GM20431 (cell line): ENCODE data around the gene PTPN4.
"Not testable (repeated sequence)": the region's sequence is repeated elsewhere in the genome, so short reads cannot be mapped to it uniquely, and the experiment has no call there.

Experiments used
- in situ Hi-C: fragments of 300-500 bp; cut with MseI, MboI; formaldehyde crosslinking; loops from one replicate; pipeline ENCODE4 v1.15.0; 2020; ENCODE audit warnings: low sequenced_read_pairs; ENCODE audit not compliant: unreplicated experiment

The PTPN4 gene

GRCh38 chr2:119996896-119997891, 237.5 kb downstream of the PTPN4 start:
- in situ Hi-C loops: not testable (repeated sequence)

GRCh38 chr2:120001471-120001870, 241.7 kb downstream of the PTPN4 start:
- in situ Hi-C loops: no loop called here

DNA sequence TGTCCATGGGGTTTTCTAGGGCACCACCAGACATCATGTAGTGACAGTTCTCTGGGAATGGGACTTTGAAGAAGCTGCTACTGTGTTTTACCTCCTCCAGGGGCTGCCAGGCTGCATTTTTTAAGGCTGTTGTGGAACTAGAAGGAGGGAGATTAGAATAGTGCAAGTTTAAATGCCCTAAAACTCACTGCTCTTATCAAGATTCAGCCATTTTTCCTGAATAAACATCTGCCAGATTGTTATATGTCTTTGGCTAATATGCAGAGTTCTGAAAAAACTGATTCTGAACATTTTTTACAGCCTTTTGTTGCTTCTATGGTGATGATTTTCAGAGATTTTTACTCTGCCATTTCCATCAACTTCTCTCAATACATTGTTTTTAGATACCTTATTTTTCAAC, 244.5 kb downstream of the PTPN4 start:
- in situ Hi-C loops: no loop called here

- in situ Hi-C loops: no loop called here
These were observed 246.3 kb downstream of the PTPN4 start for GRCh38 chr2:120005834-120006521.

- in situ Hi-C loops: no loop called here
These were observed 248.1 kb downstream of the PTPN4 start for GRCh38 chr2:120007851-120008250.

- in situ Hi-C loops: no loop called here
These were observed 252.6 kb downstream of the PTPN4 start for GRCh38 chr2:120012363-120012762.

GRCh38 chr2:120012771-120013596, 253.3 kb downstream of the PTPN4 start, which contains the start of gene EPB41L5:
EPB41L5 (plus strand) TSS chr2:120013077; CDS start chr2:120019085, 6,008 bp downstream.
- in situ Hi-C loops: no loop called here

- in situ Hi-C loops: no loop called here
These were observed 254.0 kb downstream of the PTPN4 start for GRCh38 chr2:120013597-120014223.

GRCh38 chr2:120014226-120014980, 254.7 kb downstream of the PTPN4 start:
- in situ Hi-C loops: no loop called here

- in situ Hi-C loops: no loop called here
These were observed 257.1 kb downstream of the PTPN4 start for GRCh38 chr2:120016800-120017199.

DNA sequence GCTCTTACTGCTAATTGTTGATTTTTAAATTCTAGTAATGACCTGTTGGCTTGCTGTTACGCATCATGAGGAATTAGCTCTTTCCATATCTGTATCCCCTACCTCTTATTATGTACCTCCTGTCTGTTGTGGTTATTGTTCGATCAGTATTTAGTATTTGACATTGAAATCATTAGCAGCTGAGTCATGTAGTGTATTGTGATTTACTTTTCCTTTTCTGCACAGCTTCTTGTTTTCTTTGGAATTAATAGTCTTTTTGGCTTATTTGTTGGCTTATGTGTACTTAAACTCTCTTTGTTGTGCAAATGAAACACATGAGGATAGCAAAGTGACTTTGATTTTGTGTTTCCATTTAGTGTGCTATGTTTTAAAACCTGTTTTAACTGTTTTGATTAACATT, 257.5 kb downstream of the PTPN4 start:
- in situ Hi-C loops: no loop called here

DNA sequence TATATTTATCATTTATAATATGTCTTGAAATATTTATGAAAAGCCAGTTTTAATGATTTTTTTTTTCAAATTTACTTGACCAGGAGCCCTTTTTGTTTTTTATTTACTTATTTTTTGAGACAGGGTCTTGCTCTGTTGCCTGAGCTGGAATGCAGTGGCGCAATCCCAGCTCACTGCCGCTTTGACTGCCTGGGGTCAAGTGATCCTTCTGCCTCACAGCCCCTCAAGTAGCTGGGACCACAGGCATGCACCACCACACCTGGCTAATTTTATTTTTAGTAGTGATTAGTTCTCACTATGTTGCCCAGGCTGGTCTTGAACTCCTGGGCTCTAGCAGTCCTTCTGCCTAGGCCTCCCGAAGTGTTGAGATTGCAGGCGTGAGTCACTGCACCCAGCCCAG, 258.8 kb downstream of the PTPN4 start:
- in situ Hi-C loops: no loop called here

- in situ Hi-C loops: no loop called here
These were observed 260.8 kb downstream of the PTPN4 start for GRCh38 chr2:120020554-120020953.

DNA sequence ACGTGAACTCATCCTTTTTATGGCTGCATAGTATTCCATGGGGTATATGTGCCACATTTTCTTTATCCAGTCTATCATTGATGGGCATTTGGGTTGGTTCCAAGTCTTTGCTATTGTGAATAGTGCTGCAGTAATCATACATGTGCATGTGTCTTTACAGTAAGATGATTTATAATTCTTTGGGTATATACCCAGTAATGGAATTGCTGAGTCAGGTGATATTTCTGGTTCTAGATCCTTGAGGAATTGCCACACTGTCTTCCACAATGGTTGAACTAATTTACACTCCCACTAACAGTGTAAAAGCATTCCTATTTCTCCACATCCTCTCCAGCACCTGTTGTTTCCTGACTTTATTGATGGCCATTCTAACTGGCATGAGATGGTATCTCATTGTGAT, 262.8 kb downstream of the PTPN4 start:
- in situ Hi-C loops: not testable (repeated sequence)

GRCh38 chr2:120026890-120027289, 267.2 kb downstream of the PTPN4 start:
- in situ Hi-C loops: no loop called here

DNA sequence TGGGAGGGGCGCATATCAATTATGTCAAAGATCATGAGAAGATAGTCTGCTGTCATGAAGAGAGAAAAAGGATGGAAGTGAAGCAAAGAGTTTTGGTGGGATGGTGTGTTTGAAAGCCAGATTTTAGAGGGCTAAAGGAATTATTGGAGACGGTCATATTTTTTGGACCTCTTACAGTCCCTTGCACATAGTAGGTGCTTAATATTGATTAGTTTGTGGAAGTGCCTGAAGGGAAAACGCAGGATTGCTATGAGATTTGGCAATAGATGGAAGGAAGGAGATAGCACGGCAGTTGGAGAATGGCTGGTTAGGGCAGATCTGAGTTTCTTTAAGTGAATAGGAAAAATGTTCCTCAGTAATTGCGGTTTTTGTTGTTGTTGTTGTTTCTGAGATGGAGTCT, 269.1 kb downstream of the PTPN4 start:
- in situ Hi-C loops: no loop called here

DNA sequence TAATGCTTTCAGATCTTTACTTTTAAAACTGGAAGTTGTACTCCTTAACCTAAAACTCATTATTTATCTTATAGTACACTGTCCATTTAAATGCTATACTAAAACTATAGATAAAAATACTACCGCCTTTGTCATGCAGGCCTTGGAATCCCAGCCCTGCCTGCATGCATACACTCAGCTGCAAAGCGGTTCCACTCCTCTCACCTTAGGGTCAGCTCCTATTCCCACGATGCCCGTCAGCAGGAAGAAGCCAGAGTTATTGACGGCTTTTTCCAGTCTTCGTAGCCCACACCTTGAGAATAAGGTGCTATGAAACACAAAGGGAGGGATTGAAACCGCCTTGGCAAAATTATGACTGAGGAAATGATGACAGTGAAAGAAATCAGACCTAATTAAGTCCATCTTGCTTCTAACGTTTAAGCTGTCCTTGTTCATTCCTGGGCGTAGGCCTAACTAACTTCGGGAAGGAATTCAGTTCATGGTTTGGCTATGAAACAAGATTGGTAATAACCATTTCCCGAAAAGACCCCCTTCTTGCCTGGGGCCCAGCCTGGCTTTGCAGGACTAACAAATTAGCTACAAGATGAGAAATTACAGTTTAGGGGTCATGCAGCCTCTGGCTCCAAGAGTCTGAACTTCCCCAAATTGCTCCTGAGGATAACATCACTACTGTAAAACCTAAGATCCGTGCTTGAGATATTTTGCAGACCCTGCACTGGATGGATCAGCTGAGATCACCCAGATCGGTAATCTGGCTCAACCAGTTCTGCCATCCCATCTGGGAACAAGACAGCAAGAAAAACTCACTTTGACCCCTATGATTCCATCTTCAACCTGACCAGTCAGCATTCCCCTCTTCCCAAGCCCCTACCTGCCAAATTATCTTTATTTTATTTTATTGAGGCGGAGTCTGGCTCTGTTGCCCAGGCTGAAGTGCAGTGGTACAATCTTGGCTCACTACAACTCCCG, 270.2 kb downstream of the PTPN4 start:
- in situ Hi-C loops: no loop called here

- in situ Hi-C loops: no loop called here
These were observed 272.6 kb downstream of the PTPN4 start for GRCh38 chr2:120032297-120032696.
